Measurements from ENCODE around the gene MAD2L1BP. TPM values are rescaled to one million over a fixed set of nuclear protein-coding genes. Genes with fewer than 3 reads are reported as not detected.

The MAD2L1BP gene
- total RNA-seq, 1 donor from 2014 or later, result 31.8 TPM

DNA sequence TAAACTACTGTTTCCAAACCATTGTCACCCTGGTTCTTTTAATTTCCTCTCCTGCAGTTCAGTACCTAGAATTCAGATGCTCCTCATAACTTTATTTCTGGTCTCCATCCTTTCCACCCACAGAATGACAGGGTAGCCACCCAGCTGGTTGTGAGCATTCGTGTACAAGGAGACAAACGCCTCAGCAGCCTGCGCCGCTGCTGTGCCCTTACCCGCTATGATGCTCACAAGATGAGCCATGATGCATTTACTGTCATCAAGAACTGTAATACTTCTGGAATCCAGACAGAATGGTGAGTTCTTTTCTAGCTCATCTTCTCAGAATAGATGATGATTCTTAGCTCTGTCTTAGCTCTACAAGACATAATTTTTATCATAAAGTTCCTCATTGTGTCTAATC is 25.2 kb upstream of the MAD2L1BP start:
- H3K4me3 Mint-ChIP-seq (ENCODE audit: low read depth), result no peak overlapping the region
- no peaks in the 10 kb centered on the region for H3K4me1 Mint-ChIP-seq (ENCODE audit: low read depth)
- TF ChIP-seq, protein P1, sequence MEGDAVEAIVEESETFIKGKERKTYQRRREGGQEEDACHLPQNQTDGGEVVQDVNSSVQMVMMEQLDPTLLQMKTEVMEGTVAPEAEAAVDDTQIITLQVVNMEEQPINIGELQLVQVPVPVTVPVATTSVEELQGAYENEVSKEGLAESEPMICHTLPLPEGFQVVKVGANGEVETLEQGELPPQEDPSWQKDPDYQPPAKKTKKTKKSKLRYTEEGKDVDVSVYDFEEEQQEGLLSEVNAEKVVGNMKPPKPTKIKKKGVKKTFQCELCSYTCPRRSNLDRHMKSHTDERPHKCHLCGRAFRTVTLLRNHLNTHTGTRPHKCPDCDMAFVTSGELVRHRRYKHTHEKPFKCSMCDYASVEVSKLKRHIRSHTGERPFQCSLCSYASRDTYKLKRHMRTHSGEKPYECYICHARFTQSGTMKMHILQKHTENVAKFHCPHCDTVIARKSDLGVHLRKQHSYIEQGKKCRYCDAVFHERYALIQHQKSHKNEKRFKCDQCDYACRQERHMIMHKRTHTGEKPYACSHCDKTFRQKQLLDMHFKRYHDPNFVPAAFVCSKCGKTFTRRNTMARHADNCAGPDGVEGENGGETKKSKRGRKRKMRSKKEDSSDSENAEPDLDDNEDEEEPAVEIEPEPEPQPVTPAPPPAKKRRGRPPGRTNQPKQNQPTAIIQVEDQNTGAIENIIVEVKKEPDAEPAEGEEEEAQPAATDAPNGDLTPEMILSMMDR (IDR thresholded peaks at IDR 0.05; ENCODE audit: unreplicated experiment), result no peak
- no peak for DNase-seq (ENCODE audit: low spot score, unreplicated experiment)
- H3K9me3 Mint-ChIP-seq (ENCODE audit: low read depth), result no peaks in the 10 kb centered on the region
- peak overlapping the region; percentile 29 for H3K27ac Mint-ChIP-seq
- H3K36me3 Mint-ChIP-seq (ENCODE audit: insufficient read depth), result peaks cover 8% of the 10 kb centered on the region
- no peaks in the 10 kb centered on the region for H3K27me3 Mint-ChIP-seq

DNA sequence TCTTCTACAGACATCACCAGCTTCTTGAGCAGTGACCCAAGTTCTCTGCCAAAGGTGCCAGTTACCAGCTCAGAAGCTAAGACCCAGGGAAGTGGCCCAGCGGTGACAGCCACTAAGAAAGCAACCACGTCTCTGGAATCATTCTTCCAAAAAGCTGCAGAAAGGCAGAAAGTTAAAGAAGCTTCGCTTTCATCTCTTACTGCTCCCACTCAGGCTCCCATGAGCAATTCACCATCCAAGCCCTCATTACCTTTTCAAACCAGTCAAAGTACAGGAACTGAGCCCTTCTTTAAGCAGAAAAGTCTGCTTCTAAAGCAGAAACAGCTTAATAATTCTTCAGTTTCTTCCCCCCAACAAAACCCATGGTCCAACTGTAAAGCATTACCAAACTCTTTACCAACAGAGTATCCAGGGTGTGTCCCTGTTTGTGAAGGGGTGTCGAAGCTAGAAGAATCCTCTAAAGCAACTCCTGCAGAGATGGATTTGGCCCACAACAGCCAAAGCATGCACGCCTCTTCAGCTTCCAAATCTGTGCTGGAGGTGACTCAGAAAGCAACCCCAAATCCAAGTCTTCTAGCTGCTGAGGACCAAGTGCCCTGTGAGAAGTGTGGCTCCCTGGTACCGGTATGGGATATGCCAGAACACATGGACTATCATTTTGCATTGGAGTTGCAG is 21.8 kb upstream of the MAD2L1BP start:
- no peaks in the 10 kb centered on the region for H3K4me1 Mint-ChIP-seq (ENCODE audit: low read depth)
- no peaks in the 10 kb centered on the region for H3K9me3 Mint-ChIP-seq (ENCODE audit: low read depth)
- no peak overlapping the region for H3K27ac Mint-ChIP-seq
- no peak overlapping the region for H3K4me3 Mint-ChIP-seq (ENCODE audit: low read depth)
- no peak for DNase-seq (ENCODE audit: low spot score, unreplicated experiment)
- H3K36me3 Mint-ChIP-seq (ENCODE audit: insufficient read depth), result peaks cover 6% of the 10 kb centered on the region
- TF ChIP-seq, protein P1 (IDR thresholded peaks at IDR 0.05; ENCODE audit: unreplicated experiment), result no peak
- no peaks in the 10 kb centered on the region for H3K27me3 Mint-ChIP-seq

DNA sequence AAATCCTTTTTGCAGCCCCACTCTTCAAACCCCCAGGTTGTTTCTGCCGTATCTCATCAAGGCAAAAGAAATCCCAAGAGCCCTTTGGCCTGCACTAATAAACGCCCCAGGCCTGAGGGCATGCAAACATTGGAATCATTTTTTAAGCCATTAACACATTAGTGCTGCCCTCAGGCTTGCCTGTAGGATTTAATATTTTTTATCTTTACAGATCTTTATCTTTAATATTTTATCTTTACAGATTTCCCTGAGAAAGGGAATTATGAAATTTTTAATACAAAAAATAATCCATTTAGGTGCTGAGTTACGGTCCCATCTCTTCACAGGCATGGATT is 21.3 kb upstream of the MAD2L1BP start:
- Mint-ChIP-seq H3K4me3 (ENCODE audit: low read depth) (no peak overlapping the region), H3K27me3 (no peaks in the 10 kb centered on the region), H3K27ac (no peak overlapping the region), H3K9me3 (ENCODE audit: low read depth) (no peaks in the 10 kb centered on the region), H3K36me3 (ENCODE audit: insufficient read depth) (peaks cover 6% of the 10 kb centered on the region), H3K4me1 (ENCODE audit: low read depth) (no peaks in the 10 kb centered on the region)
- TF ChIP-seq, protein P1 (IDR thresholded peaks at IDR 0.05; ENCODE audit: unreplicated experiment), result no peak
- no peak for DNase-seq (ENCODE audit: low spot score, unreplicated experiment)

DNA sequence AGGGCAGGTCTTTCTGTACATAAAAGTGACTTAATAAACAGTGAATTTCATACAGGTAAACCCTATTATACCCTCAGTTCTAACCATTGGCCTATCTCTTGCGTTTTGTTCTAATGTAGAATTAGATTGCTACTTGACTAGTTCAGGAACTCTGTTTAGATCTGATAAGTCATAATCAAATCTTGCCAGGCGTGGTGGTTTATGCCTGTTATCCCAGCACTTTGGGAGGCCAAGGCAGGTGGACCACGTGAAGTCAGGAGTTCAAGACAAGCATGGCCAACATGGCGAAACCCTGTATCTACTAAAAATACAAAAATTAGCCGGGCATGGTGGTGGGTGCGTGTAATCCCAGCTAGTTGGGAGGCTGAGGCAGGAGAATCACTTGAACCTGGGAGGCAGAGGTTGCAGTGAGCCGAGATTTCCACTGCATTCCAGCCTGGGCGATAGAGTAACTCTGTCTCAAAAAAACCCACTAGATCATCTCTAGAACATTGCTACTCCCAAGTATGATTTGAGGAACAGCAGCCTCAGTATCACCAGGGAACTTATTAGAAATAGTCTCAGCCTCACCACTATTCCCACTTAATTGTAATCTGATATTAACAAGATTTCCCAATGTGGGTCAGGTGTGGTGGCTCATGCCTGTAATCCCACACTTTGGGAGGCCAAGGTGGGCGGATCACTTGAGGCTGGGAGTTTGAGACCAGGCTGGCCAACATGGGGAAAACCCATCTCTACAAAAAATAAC is 18.7 kb upstream of the MAD2L1BP start:
- peak overlapping the region; percentile 74 for H3K27ac Mint-ChIP-seq

DNA sequence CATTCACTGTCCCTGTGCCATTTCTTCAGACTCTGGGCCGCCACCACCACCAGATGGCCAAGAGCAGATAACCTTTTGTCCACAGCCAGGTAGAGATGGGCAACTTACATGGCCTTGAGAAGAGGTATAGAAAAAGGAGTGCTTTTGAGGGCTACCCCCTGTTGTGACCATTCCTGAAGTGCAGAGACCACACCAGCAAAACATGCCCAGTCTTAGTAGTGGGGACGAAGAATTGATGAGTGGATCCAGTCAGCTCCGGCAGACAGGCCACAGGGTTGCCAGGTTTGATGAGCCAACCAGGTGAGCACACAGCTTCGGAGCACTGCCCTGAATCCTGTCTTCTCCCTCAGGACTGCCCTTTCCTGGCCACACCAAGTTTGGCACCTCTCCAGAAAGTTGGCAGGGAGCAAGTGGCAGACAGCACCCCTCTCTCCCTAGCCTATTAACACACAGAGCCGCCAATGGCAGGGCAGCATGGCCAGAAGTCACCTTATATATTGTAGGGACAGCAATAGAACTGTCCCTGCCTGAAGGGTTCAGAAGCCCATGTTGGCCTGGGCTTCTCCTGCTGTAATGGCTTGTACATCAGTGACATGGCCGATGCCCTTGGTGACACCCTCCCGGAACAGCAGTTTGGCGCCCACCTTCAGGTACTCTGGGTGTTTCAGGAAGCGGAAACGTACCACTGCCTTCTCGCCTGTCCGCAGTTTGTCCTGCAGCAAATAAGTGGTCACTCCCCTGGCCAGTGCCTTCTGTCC is 14.4 kb upstream of the MAD2L1BP start:
- no peaks in the 10 kb centered on the region for H3K9me3 Mint-ChIP-seq (ENCODE audit: low read depth)
- no peaks in the 10 kb centered on the region for H3K4me1 Mint-ChIP-seq (ENCODE audit: low read depth)
- peaks cover 17% of the 10 kb centered on the region for H3K36me3 Mint-ChIP-seq (ENCODE audit: insufficient read depth)
- TF ChIP-seq, protein P1 (IDR thresholded peaks at IDR 0.05; ENCODE audit: unreplicated experiment), result no peak
- H3K4me3 Mint-ChIP-seq (ENCODE audit: low read depth), result no peak overlapping the region
- H3K27me3 Mint-ChIP-seq, result no peaks in the 10 kb centered on the region
- H3K27ac Mint-ChIP-seq, result no peak overlapping the region
- no peak for DNase-seq (ENCODE audit: low spot score, unreplicated experiment)

More for the DNA sequence above, 18.7 kb upstream of the MAD2L1BP start:
- TF ChIP-seq, protein P1 (IDR thresholded peaks at IDR 0.05; ENCODE audit: unreplicated experiment), result no peak
- DNase-seq (ENCODE audit: low spot score, unreplicated experiment), result no peak
- H3K4me3 Mint-ChIP-seq (ENCODE audit: low read depth), result no peak overlapping the region
- H3K27me3 Mint-ChIP-seq, result no peaks in the 10 kb centered on the region
- H3K4me1 Mint-ChIP-seq (ENCODE audit: low read depth), result no peaks in the 10 kb centered on the region
- H3K36me3 Mint-ChIP-seq (ENCODE audit: insufficient read depth), result peaks cover 7% of the 10 kb centered on the region
- H3K9me3 Mint-ChIP-seq (ENCODE audit: low read depth), result no peaks in the 10 kb centered on the region
